Caco-2 (cell line): ENCODE results near the gene CKLF. TPM values are rescaled to one million over a fixed set of nuclear protein-coding genes. Genes with fewer than 3 reads are reported as not detected.

Experiments
- BruUV-seq: library from RNA; stranded (reverse); fragments of 400-500 nt; replicated peaks from 2 replicates; lab custom pipeline; 2021; lab: Mats Ljungman, UMichigan
- CTCF ChIA-PET: fragments of 300-600 bp; sonication (Branson Sonifier 250); formaldehyde crosslinking; loops from one replicate; lab custom pipeline; 2022; ENCODE audit warnings: antibody characterized with exemption; lab: Charles Lee
- POLR2A ChIA-PET: fragments of 300-600 bp; sonication (Branson Sonifier 250); formaldehyde crosslinking; loops from one replicate; lab custom pipeline; 2022; ENCODE audit warnings: antibody characterized with exemption; lab: Charles Lee
- DNase-seq, 2 experiments: peaks; one replicate each; pipeline versions ENCODE4 v3.0.0 to v3.0.0-alpha.2; 2020 to 2022
- H3K27me3 ChIP-seq: replicated peaks from 2 replicates; pipeline ENCODE4 v1.6.0; 2011; ENCODE audit warnings: low read length; ENCODE audit not compliant: control insufficient read depth, insufficient read depth
- H3K36me3 ChIP-seq: 2 replicates; pipeline ENCODE4 v1.5.1; 2011; ENCODE audit warnings: low read length; ENCODE audit not compliant: control insufficient read depth, insufficient read depth
- H3K4me1 ChIP-seq: fragments of 250-450 bp; sonication (Bioruptor Pico); 2 replicates; pipeline ENCODE4 v1.5.1; 2020; ENCODE audit warnings: mild to moderate bottlenecking
- H3K4me3 ChIP-seq: 2 replicates; pipeline ENCODE4 v1.5.1; 2011; ENCODE audit warnings: low read depth, mild to moderate bottlenecking, control low read depth, low read length
- H3K9me3 ChIP-seq: fragments of 250-450 bp; sonication (Bioruptor Pico); 2 replicates; pipeline ENCODE4 v1.5.1; 2020; ENCODE audit warnings: mild to moderate bottlenecking, moderate library complexity
- H3K27ac Mint-ChIP-seq: one replicate; pipeline ENCODE4 v1.8.0; 2022; ENCODE audit warnings: mixed read lengths; ENCODE audit not compliant: unreplicated experiment
- H3K27me3 Mint-ChIP-seq: one replicate; pipeline ENCODE4 v1.8.0; 2022; ENCODE audit warnings: mixed read lengths; ENCODE audit not compliant: insufficient read depth, unreplicated experiment
- H3K36me3 Mint-ChIP-seq: one replicate; pipeline ENCODE4 v1.8.0; 2022; ENCODE audit warnings: mild to moderate bottlenecking, mixed read lengths; ENCODE audit not compliant: insufficient read depth, unreplicated experiment
- H3K4me1 Mint-ChIP-seq: one replicate; pipeline ENCODE4 v1.8.0; 2022; ENCODE audit warnings: low read depth, mixed read lengths; ENCODE audit not compliant: unreplicated experiment
- H3K4me3 Mint-ChIP-seq: one replicate; pipeline ENCODE4 v1.8.0; 2022; ENCODE audit warnings: mild to moderate bottlenecking, moderate library complexity, mixed read lengths; ENCODE audit not compliant: unreplicated experiment
- H3K9me3 Mint-ChIP-seq: one replicate; pipeline ENCODE4 v1.8.0; 2022; ENCODE audit warnings: mixed read lengths; ENCODE audit not compliant: unreplicated experiment
- CTCF ChIP-seq, 2 experiments: fragments of 200-600 bp in 1 of 2; IDR thresholded peaks; 1 replicate in 1 of 2; 2 replicates in 1 of 2; pipeline versions ENCODE4 v1.5.1 to v1.8.0; 2011 to 2022; ENCODE audit warnings: antibody characterized with exemption in 1 of 2, control low read depth in 1 of 2, inconsistent platforms in 1 of 2, low read depth in 1 of 2, low read length in 1 of 2, mild to moderate bottlenecking in 1 of 2, moderate library complexity in 1 of 2; ENCODE audit not compliant: insufficient read depth in 1 of 2, severe bottlenecking in 1 of 2, unreplicated experiment in 1 of 2
- intact Hi-C: fragments of 100-400 bp; cut with micrococcal nuclease; formaldehyde crosslinking; loops from one replicate; pipeline ENCODE4 v1.10.0; 2022; ENCODE audit not compliant: unreplicated experiment
- total RNA-seq: library from RNA; stranded (reverse); gene quantifications from 2 replicates; pipeline ENCODE4 v1.2.3, GENCODE V29; 2022

CKLF gene
- total RNA-seq, 1 experiment from 2014 or later, result 103 TPM

GRCh38 chr16:66569131-66569530, 16.8 kb downstream of the CKLF start:
- Histone ChIP-seq H3K27me3 (no peaks in the 10 kb centered on the region), H3K4me1 (no peaks in the 10 kb centered on the region), H3K36me3 (peaks cover 4% of the 10 kb centered on the region; the same call in 1 of the 2 replicates), H3K9me3 (no peaks in the 10 kb centered on the region), H3K4me3 (no peak overlapping the region)
- no peaks in the 10 kb centered on the region for H3K27me3 Mint-ChIP-seq
- no peak overlapping the region for H3K27ac Mint-ChIP-seq
- no TSS peak for BruUV-seq
- DNase-seq, result no peak
- no peak overlapping the region for H3K4me3 Mint-ChIP-seq
- intact Hi-C loops, result no loop called here
- no peaks in the 10 kb centered on the region for H3K9me3 Mint-ChIP-seq
- POLR2A ChIA-PET, result no interaction called here
- no peaks in the 10 kb centered on the region for H3K4me1 Mint-ChIP-seq
- H3K36me3 Mint-ChIP-seq, result peaks cover 22% of the 10 kb centered on the region
- CTCF ChIA-PET, result interaction anchor here (0.7 kb wide), 1 partner anchor 8 kb away, joined by 3 read pairs; no protein-coding TSS in a partner anchor
- TF ChIP-seq CTCF (IDR thresholded peaks at IDR 0.05; ENCODE audit: insufficient read depth in 1 of 2, low read depth in 1 of 2, low read length in 1 of 2, severe bottlenecking in 1 of 2, unreplicated experiment in 1 of 2), result no peak

DNA sequence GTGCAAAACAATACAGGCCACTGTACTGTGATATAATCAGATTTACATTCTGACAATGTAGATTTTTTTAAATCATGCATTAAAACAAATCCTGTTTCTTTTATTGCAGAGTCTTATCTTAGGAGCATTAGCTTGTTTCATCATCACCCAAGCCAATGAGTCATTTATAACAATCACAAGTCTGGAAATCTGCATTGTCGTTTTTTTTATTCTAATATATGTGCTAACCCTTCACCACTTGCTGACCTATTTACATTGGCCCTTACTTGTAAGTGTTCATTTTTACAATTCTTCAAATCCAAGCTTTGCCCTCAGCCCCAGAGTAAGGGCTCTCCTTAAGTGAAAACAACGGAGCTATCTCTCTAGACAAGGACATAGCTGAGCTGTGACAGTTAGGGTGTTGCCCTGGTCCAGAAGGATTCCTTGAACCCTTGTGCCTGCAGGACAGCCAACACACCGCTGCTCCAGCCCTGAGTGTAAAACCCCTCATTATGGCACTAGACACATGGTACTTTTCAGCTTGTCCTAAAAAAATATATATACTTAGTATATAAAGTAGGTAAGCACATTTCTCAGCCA, 17.5 kb downstream of the CKLF start:
- Histone ChIP-seq H3K4me1 (no peaks in the 10 kb centered on the region), H3K36me3 (peaks cover 4% of the 10 kb centered on the region; the same call in 1 of the 2 replicates), H3K9me3 (no peaks in the 10 kb centered on the region), H3K4me3 (no peak overlapping the region), H3K27me3 (no peaks in the 10 kb centered on the region)
- Mint-ChIP-seq H3K27me3 (no peaks in the 10 kb centered on the region), H3K4me1 (no peaks in the 10 kb centered on the region), H3K27ac (no peak overlapping the region), H3K36me3 (peaks cover 16% of the 10 kb centered on the region), H3K9me3 (no peaks in the 10 kb centered on the region), H3K4me3 (no peak overlapping the region)
- no peak for DNase-seq
- no TSS peak for BruUV-seq
- no peak for TF ChIP-seq CTCF (IDR thresholded peaks at IDR 0.05; ENCODE audit: insufficient read depth in 1 of 2, low read depth in 1 of 2, low read length in 1 of 2, severe bottlenecking in 1 of 2, unreplicated experiment in 1 of 2)
- POLR2A ChIA-PET, result no interaction called here
- CTCF ChIA-PET, result no interaction called here
- intact Hi-C loops, result no loop called here

GRCh38 chr16:66572356-66572755, 20.0 kb downstream of the CKLF start:
- Histone ChIP-seq H3K27me3 (no peaks in the 10 kb centered on the region), H3K36me3 (no peaks in the 10 kb centered on the region), H3K9me3 (no peaks in the 10 kb centered on the region), H3K4me1 (no peaks in the 10 kb centered on the region), H3K4me3 (no peak overlapping the region)
- no peak for DNase-seq
- H3K9me3 Mint-ChIP-seq, result no peaks in the 10 kb centered on the region
- no peak overlapping the region for H3K4me3 Mint-ChIP-seq
- H3K27ac Mint-ChIP-seq, result no peak overlapping the region
- intact Hi-C loops, result no loop called here
- BruUV-seq, result no TSS peak
- ChIA-PET POLR2A (no interaction called here), CTCF (no interaction called here)
- no peaks in the 10 kb centered on the region for H3K4me1 Mint-ChIP-seq
- no peaks in the 10 kb centered on the region for H3K36me3 Mint-ChIP-seq
- no peak for TF ChIP-seq CTCF (IDR thresholded peaks at IDR 0.05; ENCODE audit: insufficient read depth in 1 of 2, low read depth in 1 of 2, low read length in 1 of 2, severe bottlenecking in 1 of 2, unreplicated experiment in 1 of 2)
- H3K27me3 Mint-ChIP-seq, result no peaks in the 10 kb centered on the region
